Activated CD8-positive, alpha-beta memory T cell treated with anti-CD3 and anti-CD28 coated beads, Interleukin-2, amount 50 U/mL, for 1 hour (primary cell): Measurements from ENCODE around the gene CDKL1.

Source experiments
- DNase-seq: peaks from one replicate; pipeline ENCODE4 v3.0.0-alpha.2; 2020; ENCODE audit errors: extremely low read depth

CDKL1 gene

DNA sequence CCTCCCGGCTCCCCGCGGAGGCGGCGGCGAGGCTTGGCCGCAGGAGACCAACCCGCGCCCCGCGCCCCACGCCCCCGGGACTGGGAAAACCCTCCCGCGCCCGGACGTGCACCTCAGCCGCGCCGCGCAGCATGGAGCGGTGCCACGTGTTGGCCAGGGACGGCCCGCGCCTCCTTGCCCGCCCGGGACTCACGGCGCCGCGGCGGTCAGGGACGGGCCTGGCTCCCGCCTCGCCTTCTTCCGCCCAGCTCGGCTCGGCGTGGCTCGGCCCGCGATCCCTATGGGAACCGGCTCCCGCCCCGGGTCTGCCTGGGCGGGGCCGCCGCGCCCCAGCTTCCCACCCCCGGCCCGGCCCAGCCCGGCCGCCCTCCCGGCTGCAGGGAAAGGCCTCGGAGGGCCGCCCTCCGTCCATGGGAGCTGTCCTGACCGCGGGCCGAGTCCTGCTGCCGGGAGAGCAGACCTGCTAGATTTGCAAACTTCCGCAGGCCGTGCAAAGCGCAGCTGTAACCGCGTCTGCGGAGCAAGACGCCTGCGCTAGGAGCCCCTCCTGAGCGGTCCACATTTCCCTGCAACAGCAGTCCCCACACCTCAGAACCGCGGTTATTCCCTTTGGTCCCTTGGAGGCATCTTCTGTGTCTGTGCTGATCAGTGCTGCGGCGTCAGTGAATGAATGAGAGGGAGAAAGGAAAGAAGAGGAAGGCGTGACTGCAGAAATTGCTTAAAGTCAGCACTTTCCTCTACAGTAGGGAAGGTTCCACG, at the start of gene CDKL1:
Gene CDKL1, minus strand, starts transcription at position 251 of the 759 bp plus-strand sequence. CDS start 1,013 bp downstream, outside the sequence.
- DNase-seq: no peak

DNA sequence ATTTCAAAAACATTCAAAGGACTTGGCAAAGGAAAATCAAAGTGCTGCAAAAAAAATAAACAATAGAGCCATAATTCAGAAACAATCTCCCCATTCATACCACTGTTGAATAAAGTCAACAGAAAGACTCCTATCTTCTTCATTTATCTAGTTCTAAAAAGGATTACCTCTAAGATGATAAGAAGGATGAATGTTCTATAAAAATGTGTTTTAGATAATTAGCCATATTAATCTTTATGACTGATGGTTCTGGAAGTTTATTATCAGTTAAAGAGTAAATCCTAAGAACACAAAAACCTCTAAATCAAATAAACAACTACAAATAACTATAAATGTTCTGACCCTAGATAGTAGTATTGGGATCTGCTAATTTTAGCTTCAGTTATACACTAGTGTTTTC, 37.8 kb upstream of the CDKL1 start:
- no peak for DNase-seq

DNA sequence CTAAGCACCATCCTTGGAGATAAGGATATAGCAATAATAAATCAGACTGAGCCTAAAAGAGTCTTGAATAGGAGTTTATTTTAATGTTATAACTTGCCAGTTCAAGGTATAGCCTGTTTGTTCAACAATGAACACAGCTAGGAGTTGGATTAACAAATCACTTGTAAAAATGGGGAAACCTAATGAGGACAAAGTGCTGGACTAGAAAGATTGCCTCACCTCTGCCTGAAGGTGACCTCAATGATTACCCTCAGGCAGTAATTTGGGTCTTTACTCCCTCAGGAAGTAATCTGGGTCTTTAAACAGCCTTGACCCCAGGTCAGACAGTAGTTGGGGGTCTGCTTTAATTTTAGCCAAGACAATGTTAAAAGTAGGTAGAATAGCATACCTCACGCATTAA, 35.5 kb upstream of the CDKL1 start:
- DNase-seq: no peak

DNA sequence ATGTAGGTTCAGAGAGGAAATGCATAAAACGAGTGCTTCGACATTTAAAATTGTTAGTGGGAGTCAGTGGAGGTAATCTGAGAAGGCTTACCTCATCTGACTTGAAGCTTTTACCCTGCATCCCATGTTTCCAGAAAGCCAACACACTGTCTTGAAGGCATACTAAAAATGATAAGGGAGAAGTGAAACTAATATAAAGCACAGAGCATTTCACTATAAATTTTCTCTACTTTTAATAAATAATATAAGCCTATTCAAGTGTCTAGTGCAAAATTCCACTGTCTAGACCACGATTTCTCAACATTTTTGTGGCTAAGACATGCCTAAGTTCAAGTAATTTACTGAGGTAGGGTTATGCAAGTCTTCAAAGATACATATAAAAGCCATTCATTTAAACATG, 29.1 kb upstream of the CDKL1 start:
- DNase-seq: no peak

DNA sequence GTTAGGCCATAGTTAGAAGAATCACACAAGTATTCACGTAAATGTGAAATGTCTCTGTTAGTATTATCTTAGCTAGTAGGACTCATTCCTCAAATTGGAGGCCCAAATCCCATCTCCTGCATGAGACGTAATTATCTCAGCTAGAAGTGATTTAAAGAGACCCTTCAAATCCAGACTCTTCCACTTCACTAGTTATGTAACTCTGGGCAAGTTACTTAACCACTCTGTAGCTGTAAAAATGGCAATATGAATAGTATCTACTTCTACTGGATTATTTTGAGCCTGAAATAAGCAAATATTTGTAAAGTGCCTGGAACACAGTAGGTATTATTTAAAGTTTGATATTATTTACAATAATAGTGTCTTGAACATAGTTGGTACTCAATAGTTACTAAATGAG, 28.4 kb upstream of the CDKL1 start:
- no peak for DNase-seq

DNA sequence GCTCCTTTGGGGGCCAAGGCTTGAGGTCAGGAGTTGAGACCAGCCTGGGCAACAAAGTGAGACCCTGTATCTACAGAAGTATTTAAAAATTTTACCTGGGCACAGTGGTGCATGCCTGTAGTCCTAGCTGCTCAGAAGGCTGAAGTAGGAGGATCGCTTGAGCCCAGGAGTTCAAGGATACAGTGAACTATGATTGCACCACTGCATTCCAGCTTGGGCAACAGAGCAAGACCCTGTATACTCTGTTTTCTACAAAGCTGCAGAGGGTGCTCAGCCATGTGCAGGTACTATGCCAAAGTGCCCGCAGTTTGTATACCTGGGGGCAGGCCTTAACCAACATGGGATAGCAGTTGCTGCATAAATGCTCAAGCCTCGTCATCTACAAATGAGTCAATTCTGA, 26.8 kb upstream of the CDKL1 start:
- DNase-seq: no peak

DNA sequence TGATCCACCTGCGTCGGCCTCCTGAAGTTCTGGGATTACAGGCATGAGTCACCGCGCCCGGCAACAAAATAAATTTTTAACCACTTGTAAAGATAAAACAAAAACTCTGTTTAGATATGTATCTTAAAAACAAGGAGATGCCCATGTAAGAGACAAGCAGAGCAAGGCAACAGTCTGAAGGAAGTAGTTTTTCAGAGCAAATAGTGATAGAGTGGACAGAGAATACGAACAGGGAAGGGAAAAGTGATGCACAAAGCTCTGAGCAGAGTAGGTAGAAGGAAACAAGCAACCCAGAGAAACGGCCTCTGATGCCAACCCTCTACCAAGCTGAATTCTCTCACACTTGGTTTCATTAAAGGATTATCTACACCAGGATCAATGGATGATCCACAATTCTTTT, 24.8 kb upstream of the CDKL1 start:
- DNase-seq: no peak

DNA sequence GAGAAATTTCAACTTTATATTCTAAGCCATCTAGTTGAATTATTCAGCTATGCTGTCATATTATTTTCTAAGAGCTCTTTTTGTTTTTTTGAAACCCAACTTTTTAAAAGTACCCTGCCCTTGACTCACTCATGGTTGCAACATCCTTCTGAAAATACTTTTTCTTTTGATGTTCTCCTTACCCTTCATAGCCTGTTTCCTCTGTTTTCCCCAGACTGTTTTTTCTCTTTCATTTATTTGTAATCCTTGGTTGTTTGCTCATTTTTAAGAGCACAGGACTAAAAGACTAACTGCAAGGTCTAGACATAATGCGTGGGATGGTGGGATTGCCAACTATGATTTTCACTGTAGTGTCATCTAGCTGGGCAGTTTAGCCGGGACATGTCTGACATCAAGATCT, 21.2 kb upstream of the CDKL1 start:
- no peak for DNase-seq

DNA sequence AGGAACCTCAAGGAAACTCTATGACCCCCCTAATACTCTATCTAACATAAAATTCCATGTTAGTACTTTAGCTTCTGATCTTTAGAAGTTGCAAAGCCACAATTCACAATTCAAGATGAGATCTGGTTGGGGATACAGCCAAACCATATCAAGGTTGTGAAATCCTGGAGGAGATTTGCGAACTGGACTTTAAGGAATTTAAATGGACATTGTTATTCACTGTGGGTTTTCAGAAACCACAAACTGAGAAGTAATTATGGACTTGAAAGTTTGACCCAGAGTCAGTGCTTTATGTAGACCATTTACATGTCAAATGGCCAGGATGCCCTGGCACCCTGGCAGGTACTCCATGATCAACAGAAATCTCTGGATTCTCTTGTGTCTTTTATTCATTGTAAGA, 14.2 kb upstream of the CDKL1 start:
- DNase-seq: no peak

DNA sequence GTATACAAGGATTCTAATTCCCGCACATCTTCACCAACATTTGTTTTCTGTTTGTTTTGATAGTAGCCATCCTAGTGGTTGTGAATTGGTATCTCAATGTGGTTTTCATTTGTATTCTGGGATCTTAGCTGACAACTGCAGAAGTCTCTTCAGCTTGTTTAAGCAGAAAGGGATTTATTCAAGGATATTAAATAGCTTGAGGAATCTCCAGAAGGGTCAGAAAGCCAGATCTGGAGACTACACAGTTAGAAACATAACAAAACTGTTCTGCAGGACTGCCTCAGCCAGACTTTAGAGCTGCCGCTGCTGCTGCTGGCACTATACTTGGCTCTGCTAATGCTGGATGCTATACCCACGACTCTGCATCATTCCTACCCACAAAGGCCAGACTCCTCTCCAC, 13.4 kb upstream of the CDKL1 start:
- no peak for DNase-seq

DNA sequence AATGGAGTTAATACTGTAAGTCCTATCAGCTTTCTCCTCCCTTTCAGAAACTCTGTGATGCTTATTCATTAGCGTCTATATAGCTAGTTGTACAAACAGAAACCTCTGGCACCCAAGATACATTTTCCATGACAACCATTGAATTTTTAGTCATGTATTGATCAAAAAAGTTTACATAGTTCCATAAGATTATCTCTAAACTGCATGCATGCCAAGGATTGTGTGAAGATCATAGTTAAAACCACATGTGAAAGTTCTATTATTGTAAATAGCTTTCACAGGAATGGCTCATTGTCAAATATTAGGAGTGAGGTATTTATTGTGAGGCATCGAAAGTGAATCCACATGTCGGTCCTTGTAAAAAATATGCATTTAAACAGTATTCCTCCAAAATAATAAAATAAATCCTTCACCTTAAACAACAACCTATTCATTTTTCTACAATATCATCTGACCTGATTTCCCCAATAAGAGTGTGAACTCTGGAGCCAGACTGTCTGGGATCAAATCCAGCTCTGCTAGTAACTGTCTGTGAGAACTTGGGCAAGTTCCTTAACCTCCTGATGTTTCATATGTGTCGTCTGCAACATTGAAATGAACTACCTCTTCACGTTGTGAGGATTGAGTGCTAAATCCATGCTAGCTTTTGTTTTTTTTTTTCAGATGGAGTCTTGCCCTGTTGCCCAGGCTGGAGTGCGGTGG, 10.6 kb upstream of the CDKL1 start:
- no peak for DNase-seq

DNA sequence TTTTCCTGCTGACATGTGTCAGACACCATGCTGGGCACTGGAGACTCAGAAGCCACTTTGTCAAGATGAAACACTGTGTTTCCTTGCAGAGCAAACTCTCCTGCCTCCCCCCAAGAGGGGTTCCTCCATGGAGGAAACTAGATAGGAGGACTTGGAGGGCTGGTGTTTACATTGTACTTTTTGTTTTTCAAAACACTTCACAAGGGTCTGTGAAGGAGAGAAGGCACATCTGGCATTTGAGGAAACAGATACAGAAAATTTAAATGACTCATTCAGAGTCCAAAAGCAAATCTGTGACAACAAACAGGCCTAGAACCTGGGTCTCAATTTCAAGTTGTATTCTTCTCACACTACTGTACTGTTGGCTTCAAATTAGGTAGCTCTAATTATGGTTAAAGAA, 6.7 kb upstream of the CDKL1 start:
- no peak for DNase-seq

DNA sequence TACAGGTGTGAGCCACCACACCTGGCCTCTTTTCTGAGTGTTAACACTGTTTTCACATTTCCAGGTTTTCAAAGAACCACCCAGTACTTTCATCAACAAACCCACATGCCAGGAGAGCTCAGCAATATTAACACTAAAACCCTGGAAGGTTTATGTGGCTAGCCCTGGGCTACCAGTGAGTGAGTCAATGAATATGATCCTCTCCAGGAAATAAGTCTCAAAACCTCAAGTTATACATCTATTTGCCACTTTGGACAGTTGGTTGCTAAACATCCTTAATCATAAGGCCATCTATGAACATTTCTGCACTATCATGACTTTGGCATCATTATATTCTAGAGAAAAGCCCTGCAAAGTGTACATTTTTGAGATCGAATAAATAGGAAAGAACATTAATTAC, 6.3 kb upstream of the CDKL1 start:
- no peak for DNase-seq

DNA sequence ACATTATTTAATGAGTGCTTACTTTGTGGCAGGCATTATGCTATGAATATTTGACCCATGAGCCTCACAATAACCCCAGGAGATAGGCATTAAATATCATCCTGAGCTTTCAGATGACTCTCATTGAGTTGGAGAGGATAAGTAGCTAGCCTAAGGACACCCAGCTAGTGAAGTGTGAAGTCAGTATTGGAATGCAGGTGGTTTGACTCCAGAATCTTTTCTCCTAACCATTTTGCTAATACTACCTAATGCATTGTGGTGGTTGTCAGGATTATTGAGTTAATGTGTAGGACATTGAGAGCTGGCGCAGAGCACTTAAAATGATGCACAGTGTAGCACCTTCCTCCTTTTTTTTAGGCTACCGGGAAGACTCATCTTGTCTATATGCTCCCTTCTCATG, 3.8 kb upstream of the CDKL1 start:
- no peak for DNase-seq

DNA sequence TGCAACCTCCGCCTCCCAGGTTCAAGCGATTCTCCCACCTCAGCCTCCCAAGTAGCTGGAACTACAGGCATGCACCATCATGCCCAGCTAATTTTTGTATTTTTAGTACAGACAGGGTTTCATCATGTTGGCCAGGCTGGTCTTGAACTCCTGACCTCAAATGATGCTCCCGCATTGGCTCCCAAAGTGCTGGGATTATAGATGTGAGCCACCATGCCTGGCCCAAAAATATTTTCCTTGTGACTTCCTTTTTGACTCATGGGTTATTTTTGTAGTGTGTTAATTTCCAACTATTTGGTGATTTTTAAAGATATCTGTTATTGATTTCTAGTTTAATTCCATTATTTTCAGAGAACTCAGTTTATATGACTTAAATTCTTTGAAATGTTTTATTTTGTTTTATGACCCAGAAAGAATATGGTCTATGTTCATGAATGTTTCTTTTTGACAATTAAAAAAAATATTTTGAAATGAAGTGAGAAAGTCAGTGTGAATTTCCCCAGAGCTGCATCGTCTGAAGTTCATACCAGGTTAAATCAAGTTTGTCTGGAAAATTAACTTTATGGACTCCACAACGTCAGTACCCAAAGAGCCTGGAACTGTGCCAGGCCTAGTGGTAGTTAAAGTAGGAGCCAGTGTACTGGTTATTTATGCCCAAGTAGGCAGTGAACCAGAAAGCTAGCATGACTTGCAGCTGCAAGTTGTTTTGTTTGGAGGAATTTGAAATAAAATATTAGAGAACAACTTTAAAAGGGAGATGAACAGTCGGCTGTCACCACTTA, 2.8 kb upstream of the CDKL1 start:
- DNase-seq: no peak

DNA sequence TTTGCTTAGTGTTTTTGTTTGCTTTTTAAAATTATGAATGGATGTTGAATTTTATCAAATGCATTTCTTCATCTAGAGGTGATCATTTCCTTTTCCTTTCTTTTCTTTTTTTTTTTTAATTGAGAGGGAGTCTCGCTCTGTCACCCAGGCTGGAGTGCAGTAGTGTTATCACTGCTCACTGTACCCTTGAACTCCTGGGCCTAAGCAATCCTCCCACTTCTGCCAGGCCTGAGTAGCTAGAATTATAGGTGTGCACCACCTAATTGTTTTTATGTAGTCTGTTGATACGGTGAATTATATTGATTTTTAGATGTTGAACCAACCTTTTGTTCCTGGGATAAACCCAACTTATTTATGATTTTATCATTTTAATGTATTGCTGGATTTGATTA, 1.5 kb upstream of the CDKL1 start:
- DNase-seq: no peak

DNA sequence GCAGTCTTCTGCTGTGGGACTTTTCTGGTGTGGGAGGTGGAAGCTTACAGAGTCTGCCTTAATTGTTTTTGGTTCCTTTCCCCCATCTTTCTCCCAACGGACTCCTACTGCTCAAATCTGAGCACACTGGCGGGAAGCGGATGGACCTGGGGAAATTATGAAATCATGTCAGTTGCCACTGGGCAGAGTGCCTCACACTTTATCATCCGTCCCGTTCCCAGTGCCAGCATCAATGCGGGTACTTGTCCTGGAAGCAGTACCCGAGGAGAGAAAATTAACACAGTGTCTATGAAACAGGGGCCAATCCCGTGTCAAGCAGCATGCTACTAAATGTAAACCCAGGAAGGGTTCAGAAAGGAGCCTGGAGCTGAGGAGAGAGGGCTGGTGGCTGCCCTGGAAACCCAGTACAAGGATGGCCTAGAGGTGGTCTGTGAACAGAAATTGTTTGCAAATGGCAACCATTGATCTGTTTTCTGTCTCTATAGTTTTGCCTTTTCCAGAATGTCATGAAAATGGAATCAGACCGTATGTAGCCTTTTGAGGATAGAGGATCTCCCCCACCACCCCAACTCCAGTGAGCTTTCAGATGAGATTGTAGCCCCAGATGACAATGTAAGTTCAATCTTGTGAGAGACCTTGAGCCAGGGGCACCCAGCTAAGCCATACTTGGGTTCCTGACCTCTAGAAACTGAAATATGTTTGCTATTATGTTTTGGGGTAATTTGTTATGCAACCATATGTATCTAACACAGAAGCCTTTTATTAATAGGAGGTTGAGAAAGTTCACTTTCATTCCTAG, 908 bp upstream of the CDKL1 start:
- DNase-seq: no peak

DNA sequence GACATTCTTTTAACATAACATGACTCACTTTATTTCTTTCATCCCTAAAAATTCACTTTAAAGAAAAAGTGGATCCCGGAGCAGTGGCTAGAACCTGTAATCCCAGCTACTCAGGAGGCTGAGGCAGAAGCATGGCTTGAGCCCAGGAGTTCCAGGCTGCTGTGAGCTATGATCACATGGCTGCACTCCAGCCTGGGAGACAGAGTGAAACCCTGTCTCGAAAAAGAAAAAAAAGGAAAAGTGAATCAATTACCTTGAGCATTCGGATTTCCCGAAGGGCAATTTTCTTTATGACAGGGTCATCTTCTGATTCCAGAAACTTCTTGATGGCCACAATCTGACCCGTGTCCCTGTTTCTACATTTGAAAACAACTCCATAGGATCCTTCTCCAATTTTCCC, 1.2 kb downstream of the CDKL1 start:
- no peak for DNase-seq

DNA sequence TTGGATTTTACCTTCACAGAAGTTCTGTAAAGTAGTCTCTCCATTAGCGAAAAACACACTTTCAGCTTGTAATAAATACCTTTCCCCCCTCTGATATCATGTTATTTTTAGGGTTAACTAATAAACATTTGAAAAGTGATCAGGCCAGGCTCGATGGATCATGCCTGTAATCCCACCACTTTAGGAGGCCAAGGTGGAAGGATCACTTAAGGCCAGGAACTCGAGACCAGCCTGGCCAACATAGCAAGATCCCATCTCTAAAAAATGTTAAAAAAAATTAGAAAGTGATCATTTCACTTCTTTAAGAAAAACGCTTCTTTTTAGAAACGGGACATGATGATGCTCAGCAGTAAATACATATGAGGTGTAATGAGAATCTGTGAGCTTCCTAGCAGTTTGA, 2.0 kb downstream of the CDKL1 start:
- DNase-seq: no peak

DNA sequence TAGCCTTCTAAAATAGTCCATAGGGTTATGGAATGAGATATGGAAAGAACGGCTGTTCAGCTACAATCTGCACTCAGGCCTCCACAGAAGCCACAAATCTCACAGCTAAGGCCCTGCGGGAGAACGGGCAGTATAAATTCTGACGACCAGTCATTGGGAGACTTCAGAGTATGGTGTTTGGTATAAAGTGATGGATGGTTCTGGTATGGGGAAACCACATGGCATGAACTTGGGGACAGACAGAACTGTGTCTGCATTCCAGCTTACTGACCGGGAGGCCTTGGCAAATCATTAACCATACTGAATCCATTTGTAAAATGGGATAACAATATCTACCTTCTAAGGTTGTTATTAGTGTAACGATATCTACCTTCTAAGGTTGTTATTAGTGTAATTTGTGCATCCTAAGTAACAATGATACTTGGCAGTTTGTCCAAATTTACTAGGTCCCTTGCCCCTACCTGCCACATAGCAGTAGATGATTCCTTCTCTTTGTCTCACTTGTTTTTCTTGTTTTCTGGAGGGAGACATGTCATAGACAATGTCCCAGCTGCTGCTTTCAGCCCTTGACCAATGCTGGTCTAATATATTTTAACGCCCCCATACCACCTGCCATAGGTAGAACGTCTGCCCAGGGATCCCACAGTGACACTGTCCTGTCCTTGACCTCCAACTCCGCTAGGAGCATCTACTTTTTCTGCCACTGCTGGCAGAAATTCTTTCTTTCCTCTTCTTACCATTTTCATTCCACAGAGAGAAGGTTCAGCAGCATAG, 6.8 kb downstream of the CDKL1 start:
- DNase-seq: no peak

DNA sequence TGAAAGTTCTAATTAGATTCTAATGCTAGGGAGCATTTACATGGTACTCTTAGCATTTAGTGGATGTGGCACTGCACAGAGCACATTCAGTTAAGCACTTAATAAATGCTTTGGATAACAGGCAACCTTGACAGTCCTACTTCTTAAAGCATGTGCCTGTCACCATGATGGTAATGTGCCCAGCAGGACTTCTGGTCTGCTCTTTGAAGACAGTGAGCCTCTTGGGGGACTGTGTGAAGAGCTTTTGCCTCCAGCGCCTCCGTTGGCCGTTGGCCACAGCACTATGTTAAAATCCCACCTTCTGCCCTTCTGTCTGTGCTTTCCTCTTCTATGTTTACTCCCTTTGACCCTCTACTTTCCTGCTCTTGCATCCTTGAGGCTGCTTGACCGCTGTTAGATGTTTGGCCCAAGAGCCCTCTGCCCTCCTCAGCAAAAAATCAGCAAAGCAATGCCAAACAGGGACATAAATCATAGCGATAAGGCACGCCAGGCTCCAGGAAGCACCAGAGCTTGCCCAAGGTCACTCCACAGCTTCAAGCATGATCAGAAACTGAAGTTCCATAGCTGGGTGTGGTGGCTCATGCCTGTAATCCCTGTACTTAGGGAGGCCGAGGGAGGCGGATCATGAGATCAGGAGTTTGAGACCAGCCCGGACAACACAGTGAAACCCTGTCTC, 8.3 kb downstream of the CDKL1 start:
- DNase-seq: no peak
